ENCODE data around the gene PRELID1.

PRELID1 gene

DNA sequence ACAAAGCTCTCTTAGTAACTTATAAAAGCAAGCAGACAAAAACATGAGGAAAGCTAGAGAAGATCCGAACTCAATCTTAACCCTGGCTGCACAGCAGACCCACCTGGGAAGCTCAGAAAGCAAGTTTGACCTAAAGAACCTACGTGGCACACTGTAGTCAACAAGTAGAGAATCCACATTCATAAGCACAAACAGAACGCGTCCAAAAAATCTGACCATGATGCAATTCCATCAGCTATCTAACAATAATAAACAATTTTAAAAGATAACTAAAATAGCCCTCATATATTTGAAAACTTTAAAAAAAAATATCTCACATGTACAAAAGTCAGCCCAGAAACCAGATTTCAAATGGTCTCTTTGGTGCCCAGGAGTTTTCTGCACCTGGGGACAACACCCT lies 43.2 kb downstream of the PRELID1 start:
- peaks cover 26 to 30% of the 10 kb centered on the region in 2 donors for H3K4me1 ChIP-seq (ENCODE audit: control insufficient read depth in 1 of 2, insufficient read depth in 2 of 2, low read length in 2 of 2)
- H3K9ac ChIP-seq (ENCODE audit: low read depth in 1 of 2, low read length in 2 of 2): no peak overlapping the region
- no peak overlapping the region for H3K4me3 ChIP-seq (ENCODE audit: low read depth in 1 of 2, low read length in 2 of 2)
- H3K27me3 ChIP-seq (ENCODE audit: control insufficient read depth in 1 of 2, insufficient read depth in 2 of 2, low read length in 2 of 2): no peaks in the 10 kb centered on the region
- H3K9me3 ChIP-seq (ENCODE audit: control insufficient read depth in 1 of 2, low read length in 2 of 2): no peaks in the 10 kb centered on the region
- H3K27ac ChIP-seq (ENCODE audit: low read depth, low read length): no peak overlapping the region
- peaks cover 6 to 37% of the 10 kb centered on the region in 2 donors for H3K36me3 ChIP-seq (ENCODE audit: control insufficient read depth in 1 of 2, insufficient read depth in 2 of 2, low read length in 2 of 2)

DNA sequence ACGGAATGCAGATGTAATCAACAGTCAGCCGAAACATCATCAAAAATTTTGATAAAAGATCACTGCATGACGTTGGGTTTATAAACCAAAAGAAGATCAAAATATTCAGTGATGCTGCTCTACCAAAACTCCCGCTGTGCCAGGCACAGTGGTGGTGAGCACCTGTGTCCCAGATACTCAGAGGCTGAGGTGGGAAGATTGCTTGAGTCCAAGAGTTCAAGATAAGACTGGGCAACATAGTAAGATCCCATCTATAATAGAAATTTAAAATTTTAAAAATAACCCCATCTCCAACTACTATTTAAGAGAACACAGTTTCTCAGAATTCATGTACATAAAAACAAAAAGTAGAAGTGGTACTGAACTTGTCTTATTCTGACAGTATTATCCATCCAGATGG lies 44.1 kb downstream of the PRELID1 start:
- Histone ChIP-seq H3K4me3 (ENCODE audit: low read depth in 1 of 2, low read length in 2 of 2) (no peak overlapping the region), H3K36me3 (ENCODE audit: control insufficient read depth in 1 of 2, insufficient read depth in 2 of 2, low read length in 2 of 2) (peaks cover 6 to 37% of the 10 kb centered on the region in 2 donors), H3K27ac (ENCODE audit: low read depth, low read length) (no peak overlapping the region), H3K27me3 (ENCODE audit: control insufficient read depth in 1 of 2, insufficient read depth in 2 of 2, low read length in 2 of 2) (no peaks in the 10 kb centered on the region), H3K9ac (ENCODE audit: low read depth in 1 of 2, low read length in 2 of 2) (no peak overlapping the region), H3K4me1 (ENCODE audit: control insufficient read depth in 1 of 2, insufficient read depth in 2 of 2, low read length in 2 of 2) (peaks cover 29 to 34% of the 10 kb centered on the region in 2 donors), H3K9me3 (ENCODE audit: control insufficient read depth in 1 of 2, low read length in 2 of 2) (no peaks in the 10 kb centered on the region)

DNA sequence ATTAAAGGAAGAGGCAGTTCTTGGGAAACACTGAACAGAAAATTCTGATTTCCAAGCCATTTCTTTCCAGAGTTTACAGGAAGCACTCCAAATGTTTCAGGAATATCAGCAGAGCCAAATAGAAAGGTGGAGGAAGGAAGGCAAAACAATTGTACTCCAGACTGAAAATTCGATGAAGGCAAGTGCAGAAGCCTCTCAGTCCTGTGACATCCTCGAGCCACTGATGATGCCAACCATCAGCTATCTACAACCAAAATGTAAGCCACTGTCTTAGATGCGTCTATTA lies 45.7 kb downstream of the PRELID1 start:
- peak overlapping the region in 1 of 2 donors; percentile 93 for H3K4me3 ChIP-seq (ENCODE audit: low read depth in 1 of 2, low read length in 2 of 2)
- no peaks in the 10 kb centered on the region for H3K9me3 ChIP-seq (ENCODE audit: control insufficient read depth in 1 of 2, low read length in 2 of 2)
- no peak overlapping the region for H3K9ac ChIP-seq (ENCODE audit: low read depth in 1 of 2, low read length in 2 of 2)
- peaks cover 6 to 29% of the 10 kb centered on the region in 2 donors for H3K36me3 ChIP-seq (ENCODE audit: control insufficient read depth in 1 of 2, insufficient read depth in 2 of 2, low read length in 2 of 2)
- no peak overlapping the region for H3K27ac ChIP-seq (ENCODE audit: low read depth, low read length)
- H3K4me1 ChIP-seq (ENCODE audit: control insufficient read depth in 1 of 2, insufficient read depth in 2 of 2, low read length in 2 of 2): peaks cover 29 to 34% of the 10 kb centered on the region in 2 donors
- no peaks in the 10 kb centered on the region for H3K27me3 ChIP-seq (ENCODE audit: control insufficient read depth in 1 of 2, insufficient read depth in 2 of 2, low read length in 2 of 2)

- Histone ChIP-seq H3K27me3 (ENCODE audit: control insufficient read depth in 1 of 2, insufficient read depth in 2 of 2, low read length in 2 of 2) (no peaks in the 10 kb centered on the region), H3K9me3 (ENCODE audit: control insufficient read depth in 1 of 2, low read length in 2 of 2) (no peaks in the 10 kb centered on the region), H3K9ac (ENCODE audit: low read depth in 1 of 2, low read length in 2 of 2) (peak overlapping the region in 1 of 2 donors; percentile 92), H3K36me3 (ENCODE audit: control insufficient read depth in 1 of 2, insufficient read depth in 2 of 2, low read length in 2 of 2) (peaks cover 6 to 29% of the 10 kb centered on the region in 2 donors), H3K4me3 (ENCODE audit: low read depth in 1 of 2, low read length in 2 of 2) (peak overlapping the region; percentile 93 to 95), H3K4me1 (ENCODE audit: control insufficient read depth in 1 of 2, insufficient read depth in 2 of 2, low read length in 2 of 2) (peaks cover 29 to 34% of the 10 kb centered on the region in 2 donors), H3K27ac (ENCODE audit: low read depth, low read length) (no peak overlapping the region)
Measured at GRCh38 chr5:177349762-177350161, 46.2 kb downstream of the PRELID1 start.

- Histone ChIP-seq H3K27ac (ENCODE audit: low read depth, low read length) (peak overlapping the region; percentile 77), H3K27me3 (ENCODE audit: control insufficient read depth in 1 of 2, insufficient read depth in 2 of 2, low read length in 2 of 2) (no peaks in the 10 kb centered on the region), H3K4me1 (ENCODE audit: control insufficient read depth in 1 of 2, insufficient read depth in 2 of 2, low read length in 2 of 2) (peaks cover 29 to 34% of the 10 kb centered on the region in 2 donors), H3K36me3 (ENCODE audit: control insufficient read depth in 1 of 2, insufficient read depth in 2 of 2, low read length in 2 of 2) (peaks cover 6 to 24% of the 10 kb centered on the region in 2 donors), H3K9ac (ENCODE audit: low read depth in 1 of 2, low read length in 2 of 2) (peak overlapping the region; percentile 87 to 92), H3K9me3 (ENCODE audit: control insufficient read depth in 1 of 2, low read length in 2 of 2) (no peaks in the 10 kb centered on the region), H3K4me3 (ENCODE audit: low read depth in 1 of 2, low read length in 2 of 2) (peak overlapping the region; percentile 93 to 95)
Measured at GRCh38 chr5:177350776-177351391, 47.3 kb downstream of the PRELID1 start.

DNA sequence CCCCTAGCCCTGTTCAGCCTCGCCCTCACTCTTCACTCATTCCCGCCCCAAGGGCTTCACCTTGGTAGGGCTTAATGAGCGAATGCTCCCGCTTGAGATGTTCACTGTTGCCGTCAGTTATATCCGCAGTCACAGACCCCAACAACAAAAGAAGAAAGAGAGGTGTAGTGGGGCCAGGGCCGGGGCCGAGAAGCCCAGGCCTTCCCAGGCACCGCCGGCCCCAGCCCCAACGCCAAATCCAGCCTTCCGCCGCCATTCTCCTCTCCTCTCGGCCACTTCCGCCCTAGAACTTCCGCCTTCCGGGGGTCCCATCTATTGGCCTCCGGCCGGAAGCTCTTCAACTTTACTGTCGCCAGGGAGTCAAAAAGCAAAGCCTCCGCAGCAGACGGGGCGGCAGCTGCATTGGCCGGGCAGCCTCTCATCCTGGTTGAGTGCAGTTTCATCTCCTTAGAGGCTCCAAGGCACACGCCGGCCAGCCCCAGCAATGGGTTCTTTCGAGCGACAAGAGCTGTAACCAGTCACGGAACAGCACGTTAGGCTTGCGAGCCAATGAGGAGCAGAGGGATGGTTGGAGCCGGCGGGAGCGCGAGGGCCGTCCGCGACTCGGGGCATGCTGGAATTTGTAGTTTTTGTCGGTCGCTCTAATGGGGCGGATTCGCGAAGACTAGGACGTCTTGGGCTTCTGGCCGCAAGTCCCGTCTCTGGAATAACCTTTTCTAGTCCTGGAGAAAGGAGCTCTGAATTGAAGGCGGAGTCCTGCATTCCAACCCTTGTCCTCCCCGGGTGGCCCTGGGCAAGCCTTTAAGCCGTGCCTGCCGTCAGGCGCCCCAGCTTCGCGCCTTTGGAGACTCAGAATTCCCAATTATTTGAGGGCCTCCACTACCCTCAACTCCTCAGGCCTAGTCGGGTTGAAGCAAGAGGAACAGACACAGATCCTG lies 48.1 kb downstream of the PRELID1 start, which contains the start of gene LMAN2:
TSS of gene LMAN2 (minus strand) at position 277 of the 938 bp plus-strand sequence. CDS start at position 256, 21 bp downstream.
- Histone ChIP-seq H3K4me1 (ENCODE audit: control insufficient read depth in 1 of 2, insufficient read depth in 2 of 2, low read length in 2 of 2) (peaks cover 29 to 37% of the 10 kb centered on the region in 2 donors), H3K36me3 (ENCODE audit: control insufficient read depth in 1 of 2, insufficient read depth in 2 of 2, low read length in 2 of 2) (peaks cover 6 to 19% of the 10 kb centered on the region in 2 donors), H3K9ac (ENCODE audit: low read depth in 1 of 2, low read length in 2 of 2) (peak within 1 kb of the TSS; percentile 87 to 92), H3K9me3 (ENCODE audit: control insufficient read depth in 1 of 2, low read length in 2 of 2) (no peaks in the 10 kb centered on the region), H3K27ac (ENCODE audit: low read depth, low read length) (peak within 1 kb of the TSS; percentile 77), H3K4me3 (ENCODE audit: low read depth in 1 of 2, low read length in 2 of 2) (peak within 1 kb of the TSS; percentile 93 to 95), H3K27me3 (ENCODE audit: control insufficient read depth in 1 of 2, insufficient read depth in 2 of 2, low read length in 2 of 2) (no peaks in the 10 kb centered on the region)

DNA sequence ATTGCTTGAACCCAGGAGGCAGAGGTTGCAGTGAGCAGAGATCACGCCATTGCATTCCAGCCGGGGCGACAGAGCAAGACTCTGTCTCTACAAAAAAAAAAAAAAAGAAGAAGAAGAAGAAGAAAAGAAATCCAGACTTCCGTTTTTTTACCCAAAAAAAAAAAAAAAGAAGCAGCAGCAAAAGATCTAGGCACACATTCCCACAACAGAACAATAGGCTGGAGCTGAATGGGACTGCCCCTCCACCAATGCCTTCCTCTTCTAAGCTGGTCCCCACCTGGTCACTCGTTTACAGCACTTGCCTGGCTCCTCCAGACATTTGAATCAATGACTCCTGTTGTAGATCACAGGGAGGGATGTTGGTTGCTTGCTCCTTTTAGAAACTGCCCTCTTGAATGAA lies 49.5 kb downstream of the PRELID1 start:
- peaks cover 33 to 43% of the 10 kb centered on the region in 2 donors for H3K4me1 ChIP-seq (ENCODE audit: control insufficient read depth in 1 of 2, insufficient read depth in 2 of 2, low read length in 2 of 2)
- H3K4me3 ChIP-seq (ENCODE audit: low read depth in 1 of 2, low read length in 2 of 2): no peak overlapping the region

DNA sequence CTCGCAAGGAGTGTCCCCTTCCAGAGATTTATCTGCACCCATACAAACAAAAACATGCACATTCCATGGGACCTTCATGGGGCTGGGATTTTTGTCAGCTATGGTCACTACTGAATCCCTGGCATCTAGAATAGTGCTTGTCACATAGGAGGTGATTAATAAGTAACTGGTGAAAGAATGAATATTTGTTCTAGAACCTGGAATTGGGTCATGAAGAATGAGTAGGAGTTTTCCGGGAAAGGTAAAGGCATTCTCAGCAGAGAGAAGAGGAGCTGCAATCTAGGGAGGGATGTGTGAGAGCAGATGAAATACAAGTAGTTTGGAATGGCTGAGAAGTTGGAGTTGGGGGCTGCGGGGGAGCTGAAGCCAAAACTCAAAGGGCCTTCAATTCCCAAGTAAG lies 50.7 kb downstream of the PRELID1 start:
- Histone ChIP-seq H3K27ac (ENCODE audit: low read depth, low read length) (no peak overlapping the region), H3K4me1 (ENCODE audit: control insufficient read depth in 1 of 2, insufficient read depth in 2 of 2, low read length in 2 of 2) (peaks cover 37 to 50% of the 10 kb centered on the region in 2 donors), H3K9ac (ENCODE audit: low read depth in 1 of 2, low read length in 2 of 2) (no peak overlapping the region), H3K4me3 (ENCODE audit: low read depth in 1 of 2, low read length in 2 of 2) (no peak overlapping the region), H3K36me3 (ENCODE audit: control insufficient read depth in 1 of 2, insufficient read depth in 2 of 2, low read length in 2 of 2) (peaks cover 0 to 3% of the 10 kb centered on the region in 2 donors), H3K9me3 (ENCODE audit: control insufficient read depth in 1 of 2, low read length in 2 of 2) (no peaks in the 10 kb centered on the region), H3K27me3 (ENCODE audit: control insufficient read depth in 1 of 2, insufficient read depth in 2 of 2, low read length in 2 of 2) (no peaks in the 10 kb centered on the region)

More for the DNA sequence above, 49.5 kb downstream of the PRELID1 start:
- no peaks in the 10 kb centered on the region for H3K27me3 ChIP-seq (ENCODE audit: control insufficient read depth in 1 of 2, insufficient read depth in 2 of 2, low read length in 2 of 2)
- no peak overlapping the region for H3K27ac ChIP-seq (ENCODE audit: low read depth, low read length)
- H3K36me3 ChIP-seq (ENCODE audit: control insufficient read depth in 1 of 2, insufficient read depth in 2 of 2, low read length in 2 of 2): peaks cover 4 to 7% of the 10 kb centered on the region in 2 donors
- no peak overlapping the region for H3K9ac ChIP-seq (ENCODE audit: low read depth in 1 of 2, low read length in 2 of 2)
- H3K9me3 ChIP-seq (ENCODE audit: control insufficient read depth in 1 of 2, low read length in 2 of 2): no peaks in the 10 kb centered on the region

- H3K27me3 ChIP-seq (ENCODE audit: control insufficient read depth in 1 of 2, insufficient read depth in 2 of 2, low read length in 2 of 2): no peaks in the 10 kb centered on the region
- no peaks in the 10 kb centered on the region for H3K9me3 ChIP-seq (ENCODE audit: control insufficient read depth in 1 of 2, low read length in 2 of 2)
- peaks cover 35 to 50% of the 10 kb centered on the region in 2 donors for H3K4me1 ChIP-seq (ENCODE audit: control insufficient read depth in 1 of 2, insufficient read depth in 2 of 2, low read length in 2 of 2)
- H3K4me3 ChIP-seq (ENCODE audit: low read depth in 1 of 2, low read length in 2 of 2): no peak overlapping the region
- H3K36me3 ChIP-seq (ENCODE audit: control insufficient read depth in 1 of 2, insufficient read depth in 2 of 2, low read length in 2 of 2): no peaks in the 10 kb centered on the region
- H3K27ac ChIP-seq (ENCODE audit: low read depth, low read length): no peak overlapping the region
- H3K9ac ChIP-seq (ENCODE audit: low read depth in 1 of 2, low read length in 2 of 2): no peak overlapping the region
Measured at GRCh38 chr5:177354711-177355110, 51.1 kb downstream of the PRELID1 start.

Data from duodenal mucosa (tissue), 2 donors.